Sigmoid colon (tissue), 4 donors: ENCODE results near the gene AK1.

Source experiments
- EP300 ChIP-seq, 4 donors: sonication (generic); formaldehyde crosslinking; IDR thresholded peaks; one replicate each; pipeline ENCODE4 v1.6.1; 2017; ENCODE audit warnings: antibody characterized with exemption in 4 of 4
- POLR2A ChIP-seq, 2 donors: fragments of 450-650 bp; IDR thresholded peaks; one replicate each; pipeline ENCODE4 v1.6.1; 2016; ENCODE audit warnings: antibody characterized with exemption in 2 of 2, mild to moderate bottlenecking in 2 of 2, moderate library complexity in 2 of 2
- POLR2AphosphoS5 ChIP-seq, 4 donors: sonication (generic); formaldehyde crosslinking; IDR thresholded peaks; one replicate each; pipeline ENCODE4 v1.6.1; 2017; ENCODE audit warnings: antibody characterized with exemption in 4 of 4
- TF ChIP-seq, protein P1 (sequence below), 4 experiments: fragments of 450-650 bp in 3 of 4; fragments of 200-600 bp in 1 of 4; IDR thresholded peaks; one replicate each; pipeline ENCODE4 v1.5.1; 2016 to 2019; ENCODE audit warnings: antibody characterized with exemption in 4 of 4, mild to moderate bottlenecking in 3 of 4, moderate library complexity in 2 of 4

DNA sequence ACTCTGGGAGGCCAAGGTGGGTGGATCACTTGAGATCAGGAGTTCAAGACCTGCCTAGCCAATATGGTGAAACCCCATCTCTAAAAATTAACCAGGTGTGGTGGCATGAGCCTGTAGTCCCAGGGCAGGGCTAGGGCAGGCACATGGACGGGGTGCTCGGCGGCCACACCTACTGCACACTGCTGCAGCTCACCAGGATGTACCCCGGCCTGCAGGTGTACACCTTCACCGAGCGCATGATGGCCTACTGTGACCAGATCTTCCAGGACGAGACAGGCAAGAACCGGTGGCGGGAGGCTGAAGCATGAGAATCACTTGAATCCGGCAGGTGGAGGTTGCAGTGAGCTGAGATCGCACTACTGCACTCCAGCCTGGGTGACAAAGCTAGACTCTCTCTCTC, 36.2 kb upstream of the AK1 start:
- TF ChIP-seq, protein P1, sequence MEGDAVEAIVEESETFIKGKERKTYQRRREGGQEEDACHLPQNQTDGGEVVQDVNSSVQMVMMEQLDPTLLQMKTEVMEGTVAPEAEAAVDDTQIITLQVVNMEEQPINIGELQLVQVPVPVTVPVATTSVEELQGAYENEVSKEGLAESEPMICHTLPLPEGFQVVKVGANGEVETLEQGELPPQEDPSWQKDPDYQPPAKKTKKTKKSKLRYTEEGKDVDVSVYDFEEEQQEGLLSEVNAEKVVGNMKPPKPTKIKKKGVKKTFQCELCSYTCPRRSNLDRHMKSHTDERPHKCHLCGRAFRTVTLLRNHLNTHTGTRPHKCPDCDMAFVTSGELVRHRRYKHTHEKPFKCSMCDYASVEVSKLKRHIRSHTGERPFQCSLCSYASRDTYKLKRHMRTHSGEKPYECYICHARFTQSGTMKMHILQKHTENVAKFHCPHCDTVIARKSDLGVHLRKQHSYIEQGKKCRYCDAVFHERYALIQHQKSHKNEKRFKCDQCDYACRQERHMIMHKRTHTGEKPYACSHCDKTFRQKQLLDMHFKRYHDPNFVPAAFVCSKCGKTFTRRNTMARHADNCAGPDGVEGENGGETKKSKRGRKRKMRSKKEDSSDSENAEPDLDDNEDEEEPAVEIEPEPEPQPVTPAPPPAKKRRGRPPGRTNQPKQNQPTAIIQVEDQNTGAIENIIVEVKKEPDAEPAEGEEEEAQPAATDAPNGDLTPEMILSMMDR (IDR thresholded peaks at IDR 0.05), result no peak
- TF ChIP-seq POLR2A (IDR thresholded peaks at IDR 0.05), result no peak
- TF ChIP-seq EP300 (IDR thresholded peaks at IDR 0.05), result no peak
- no peak for TF ChIP-seq POLR2AphosphoS5 (IDR thresholded peaks at IDR 0.05)
